Activated CD8-positive, alpha-beta memory T cell treated with anti-CD3 and anti-CD28 coated beads, Interleukin-2, amount 50 U/mL, for 1 hour (primary cell): ENCODE results near the gene NPM1.
"Not testable (repeated sequence)": the region's sequence is repeated elsewhere in the genome, so short reads cannot be mapped to it uniquely, and the experiment has no call there.

ENCODE experiments used
- DNase-seq: peaks from one replicate; pipeline ENCODE4 v3.0.0-alpha.2; 2020; ENCODE audit errors: extremely low read depth

NPM1 gene

DNA sequence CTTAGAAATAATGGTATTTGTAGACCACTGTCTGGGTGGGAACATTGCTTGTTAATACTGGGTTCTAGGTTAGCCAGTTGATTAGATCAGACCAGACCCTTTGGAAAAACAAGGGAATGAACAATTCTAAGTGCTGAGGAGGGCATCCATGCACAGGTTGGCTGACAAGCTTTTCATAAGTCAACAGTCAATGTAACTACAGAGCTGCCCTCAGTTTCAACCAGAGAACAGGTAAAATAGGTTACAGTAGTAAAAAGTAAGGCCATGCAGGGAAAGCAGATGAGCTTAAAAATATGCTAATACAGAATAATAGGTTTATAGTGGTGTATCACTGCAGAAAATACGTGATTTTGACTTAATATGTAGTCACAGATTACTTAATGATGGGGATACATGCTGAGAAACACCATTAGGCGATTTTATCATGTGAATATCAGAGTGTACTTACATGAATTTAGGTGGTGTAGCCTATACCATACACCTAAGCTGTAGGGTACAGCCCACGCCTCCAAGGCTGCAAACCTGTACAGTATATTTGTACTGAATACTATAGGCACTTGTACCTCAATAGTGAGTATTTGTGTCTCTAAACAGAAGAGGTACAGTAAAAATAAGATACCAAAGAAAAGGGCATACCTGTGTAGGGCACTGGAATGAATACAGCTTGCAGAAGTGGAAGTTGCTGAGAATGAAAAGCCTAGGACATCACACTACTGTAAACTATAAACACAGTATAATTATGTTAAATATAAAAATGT lies 25.7 kb downstream of the NPM1 start:
- no peak for DNase-seq

DNA sequence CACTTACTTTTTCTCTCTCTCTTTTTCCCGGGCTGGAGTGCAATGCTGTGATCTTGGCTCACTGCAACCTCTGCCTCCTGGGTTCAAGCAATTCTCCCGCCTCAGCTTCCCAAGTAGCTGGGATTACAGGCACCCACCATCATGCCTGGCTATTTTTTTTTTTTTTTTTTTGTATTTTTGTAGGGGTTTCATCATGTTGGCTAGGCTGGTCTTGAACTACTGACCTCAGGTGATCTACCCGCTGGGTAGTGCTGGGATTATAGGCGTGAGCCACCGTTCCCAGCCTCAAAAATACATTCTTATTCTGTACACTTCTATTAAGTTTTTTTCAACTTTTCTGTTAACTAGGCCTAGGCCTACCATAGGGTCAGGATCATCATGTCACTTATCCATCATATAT lies 26.3 kb downstream of the NPM1 start:
- DNase-seq = not testable (repeated sequence)

DNA sequence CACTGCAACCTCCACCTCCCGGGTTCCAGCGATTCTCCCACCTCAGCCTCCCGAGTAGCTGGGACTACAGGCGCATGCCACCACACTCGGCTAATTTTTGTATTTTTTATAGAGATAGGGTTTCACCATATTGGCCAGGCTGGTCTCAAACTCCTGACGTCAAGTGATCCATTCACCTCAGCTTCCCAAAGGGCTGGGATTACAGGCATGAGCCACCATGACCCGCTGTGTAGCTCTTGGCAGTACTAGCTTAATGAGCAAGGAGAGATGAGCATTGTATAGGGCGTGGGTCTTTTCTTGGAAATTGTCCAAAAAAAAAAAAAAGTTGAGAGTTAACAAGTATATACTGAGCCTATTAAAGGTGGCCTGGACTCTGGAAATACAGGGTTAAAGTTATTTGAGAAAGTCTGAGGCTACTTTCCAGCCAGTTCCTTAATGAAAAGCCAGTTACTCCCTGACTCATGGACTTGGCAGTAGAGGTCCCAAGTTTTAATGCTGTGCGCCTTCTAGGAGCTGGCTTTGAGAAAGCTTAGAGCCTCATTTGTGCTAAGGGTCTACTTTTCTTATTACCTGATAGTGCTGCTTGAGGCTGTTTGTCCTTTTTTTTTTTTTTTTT lies 27.6 kb downstream of the NPM1 start:
- DNase-seq = no peak

DNA sequence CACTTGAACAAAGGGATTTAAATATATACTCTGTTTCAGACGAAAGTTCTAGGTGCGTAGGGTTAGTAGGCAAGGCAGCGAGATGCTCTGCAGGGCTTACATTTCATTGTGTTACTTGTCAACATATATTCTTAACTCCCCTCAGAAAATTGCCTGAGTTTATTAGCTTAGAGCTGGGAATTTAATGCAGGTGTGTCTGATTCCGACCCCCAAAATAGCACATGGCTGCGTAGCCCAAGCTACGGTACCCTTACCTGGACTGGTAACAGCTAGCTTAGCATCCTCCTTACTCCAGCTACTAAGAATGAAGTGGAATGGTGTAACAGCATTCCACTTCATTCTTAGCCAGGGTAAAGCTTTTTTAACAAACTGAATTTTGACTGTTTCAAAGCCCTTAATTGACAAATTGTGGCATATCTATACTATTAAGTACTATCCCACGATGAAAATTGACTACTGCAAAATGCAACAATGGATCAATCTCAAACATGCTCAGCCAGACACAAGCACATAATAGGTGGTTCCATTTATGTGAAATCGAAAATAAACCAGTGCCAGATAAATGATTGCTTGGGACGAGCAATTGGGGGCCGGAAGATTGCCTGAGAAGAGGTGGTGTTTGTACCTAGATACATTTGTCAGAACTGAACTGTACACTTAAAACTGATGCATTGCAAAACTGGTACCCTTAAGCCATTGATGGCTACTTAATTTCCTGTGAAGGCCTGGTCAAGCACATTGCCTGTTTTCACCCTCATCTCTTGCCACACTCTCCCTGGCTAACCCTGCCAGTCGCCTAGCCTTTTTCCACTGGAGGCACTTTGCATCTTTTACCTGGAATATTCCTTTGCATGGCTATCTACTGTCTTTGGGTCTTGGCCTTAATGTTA lies 28.8 kb downstream of the NPM1 start:
- DNase-seq = no peak

DNA sequence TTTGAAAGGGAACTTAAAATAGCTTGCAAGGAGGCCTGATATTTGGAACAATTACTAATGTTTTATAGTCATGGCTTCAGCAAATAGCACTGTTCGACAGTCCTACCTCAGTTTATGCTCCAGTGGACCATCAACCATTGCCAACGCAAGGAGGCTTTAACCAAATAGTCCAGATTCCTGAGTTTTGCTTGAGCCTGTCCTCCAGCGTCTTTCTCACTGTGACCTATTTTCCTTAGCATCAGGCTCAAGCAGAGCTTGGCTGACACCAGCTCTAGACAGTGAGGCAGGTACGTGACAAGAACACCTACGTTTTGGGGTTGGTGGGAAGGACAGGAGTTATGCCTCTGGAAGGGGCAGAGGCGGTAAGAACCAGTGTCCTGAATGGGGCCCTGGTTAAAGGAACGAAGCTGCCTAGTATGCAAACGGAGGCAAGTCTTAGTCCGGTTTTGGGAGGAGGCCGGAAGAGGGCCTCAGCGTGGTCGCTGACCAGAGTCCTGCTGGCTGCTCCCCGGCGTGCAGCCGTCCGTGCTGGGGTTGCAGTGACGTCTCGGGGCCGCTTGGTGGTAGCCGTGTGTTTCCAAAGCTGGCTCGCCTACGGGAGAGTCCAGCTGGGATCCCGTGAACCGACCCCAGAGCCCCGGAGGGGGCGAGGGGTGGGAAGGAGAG lies 30.8 kb downstream of the NPM1 start:
- no peak for DNase-seq

DNA sequence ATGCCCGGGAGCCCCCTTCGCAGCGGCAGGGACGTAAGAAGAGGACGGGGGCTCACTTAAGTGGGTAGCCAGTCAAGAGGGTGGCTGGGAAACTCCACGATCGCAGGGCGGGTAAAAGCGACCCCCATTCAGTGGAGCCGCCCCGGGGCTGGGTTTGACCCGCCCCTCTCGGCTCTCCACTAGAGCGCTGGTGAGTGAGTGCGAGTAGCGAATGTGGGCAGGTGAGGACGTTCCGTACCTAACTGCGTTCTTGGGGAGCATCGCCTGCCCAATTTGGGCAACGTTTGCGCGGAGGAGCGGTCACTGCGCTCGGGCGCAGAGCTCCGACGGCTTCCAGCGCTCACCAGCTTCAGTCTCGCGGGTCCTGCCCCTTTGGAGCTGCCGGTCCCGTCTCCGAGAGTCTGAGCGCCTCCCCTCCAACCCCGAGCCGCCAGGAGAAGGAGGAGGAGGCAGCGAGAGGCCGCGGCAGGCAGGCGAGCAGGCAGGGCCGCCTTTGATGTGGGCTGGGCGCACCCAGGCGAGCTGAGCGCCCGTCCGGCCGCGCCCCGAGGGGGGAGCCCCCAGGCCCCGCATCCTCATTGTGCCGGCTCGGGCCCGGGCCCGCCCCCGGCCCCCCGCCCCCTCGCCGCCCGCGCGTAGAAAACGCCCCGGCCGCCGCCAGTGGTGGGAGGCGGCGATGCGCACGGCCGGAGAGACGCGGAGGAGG lies 31.5 kb downstream of the NPM1 start, which contains the start of gene FGF18:
Gene FGF18 (plus strand): TSS at position 666 of the 706 bp plus-strand sequence. CDS start 553 bp downstream, outside the sequence.
- no peak for DNase-seq

DNA sequence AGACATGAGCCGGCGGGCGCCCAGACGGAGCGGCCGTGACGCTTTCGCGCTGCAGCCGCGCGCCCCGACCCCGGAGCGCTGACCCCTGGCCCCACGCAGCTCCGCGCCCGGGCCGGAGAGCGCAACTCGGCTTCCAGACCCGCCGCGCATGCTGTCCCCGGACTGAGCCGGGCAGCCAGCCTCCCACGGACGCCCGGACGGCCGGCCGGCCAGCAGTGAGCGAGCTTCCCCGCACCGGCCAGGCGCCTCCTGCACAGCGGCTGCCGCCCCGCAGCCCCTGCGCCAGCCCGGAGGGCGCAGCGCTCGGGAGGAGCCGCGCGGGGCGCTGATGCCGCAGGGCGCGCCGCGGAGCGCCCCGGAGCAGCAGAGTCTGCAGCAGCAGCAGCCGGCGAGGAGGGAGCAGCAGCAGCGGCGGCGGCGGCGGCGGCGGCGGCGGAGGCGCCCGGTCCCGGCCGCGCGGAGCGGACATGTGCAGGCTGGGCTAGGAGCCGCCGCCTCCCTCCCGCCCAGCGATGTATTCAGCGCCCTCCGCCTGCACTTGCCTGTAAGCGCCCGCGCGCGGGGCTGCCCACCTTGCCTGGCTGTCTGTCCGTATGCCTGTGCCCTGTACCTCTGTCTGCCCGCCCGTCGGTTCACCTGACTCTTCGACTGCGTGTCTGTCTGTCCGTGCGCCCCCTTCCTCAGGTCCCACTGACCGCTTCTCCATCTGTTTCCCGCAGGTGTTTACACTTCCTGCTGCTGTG lies 32.2 kb downstream of the NPM1 start:
- no peak for DNase-seq

DNA sequence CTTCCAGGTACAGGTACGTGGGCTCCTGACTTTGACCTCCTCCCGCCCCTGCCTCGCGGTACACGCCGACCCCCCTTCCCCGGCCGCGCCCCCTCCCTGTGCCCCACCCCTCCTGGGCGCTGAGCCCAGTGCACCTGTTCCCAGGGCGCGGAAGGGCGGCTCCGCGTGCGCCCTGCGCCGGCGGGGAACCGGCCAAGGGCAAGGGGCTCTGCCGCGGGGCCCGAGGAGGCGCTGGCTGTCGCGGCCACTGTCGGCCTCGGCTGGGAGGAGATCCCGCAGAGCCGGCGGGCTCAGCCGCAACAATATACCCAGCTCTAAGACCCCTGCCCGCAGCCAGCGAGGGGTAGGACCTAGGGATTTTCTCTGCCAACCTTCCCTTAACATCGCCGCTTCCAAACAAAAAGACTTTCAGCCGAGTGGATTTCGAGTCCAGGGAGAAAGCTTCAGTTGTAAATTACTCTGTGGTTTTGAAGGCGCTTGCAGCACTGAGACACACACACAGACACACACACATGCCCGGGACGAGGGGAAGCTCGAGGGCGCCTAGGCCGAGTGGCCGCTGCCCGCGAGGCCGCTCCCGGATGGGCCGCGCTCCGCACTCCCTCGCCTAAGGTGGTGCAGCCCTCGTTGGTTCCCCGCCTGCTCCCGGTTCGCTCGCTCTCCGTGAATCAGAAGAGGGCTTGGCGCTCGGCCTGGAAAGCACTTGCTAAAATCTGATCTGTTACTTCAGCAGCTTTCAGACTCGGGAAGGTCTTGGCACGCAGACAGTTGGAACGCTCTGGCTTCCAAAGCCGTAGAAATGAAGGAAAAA lies 33.0 kb downstream of the NPM1 start:
- DNase-seq = no peak

DNA sequence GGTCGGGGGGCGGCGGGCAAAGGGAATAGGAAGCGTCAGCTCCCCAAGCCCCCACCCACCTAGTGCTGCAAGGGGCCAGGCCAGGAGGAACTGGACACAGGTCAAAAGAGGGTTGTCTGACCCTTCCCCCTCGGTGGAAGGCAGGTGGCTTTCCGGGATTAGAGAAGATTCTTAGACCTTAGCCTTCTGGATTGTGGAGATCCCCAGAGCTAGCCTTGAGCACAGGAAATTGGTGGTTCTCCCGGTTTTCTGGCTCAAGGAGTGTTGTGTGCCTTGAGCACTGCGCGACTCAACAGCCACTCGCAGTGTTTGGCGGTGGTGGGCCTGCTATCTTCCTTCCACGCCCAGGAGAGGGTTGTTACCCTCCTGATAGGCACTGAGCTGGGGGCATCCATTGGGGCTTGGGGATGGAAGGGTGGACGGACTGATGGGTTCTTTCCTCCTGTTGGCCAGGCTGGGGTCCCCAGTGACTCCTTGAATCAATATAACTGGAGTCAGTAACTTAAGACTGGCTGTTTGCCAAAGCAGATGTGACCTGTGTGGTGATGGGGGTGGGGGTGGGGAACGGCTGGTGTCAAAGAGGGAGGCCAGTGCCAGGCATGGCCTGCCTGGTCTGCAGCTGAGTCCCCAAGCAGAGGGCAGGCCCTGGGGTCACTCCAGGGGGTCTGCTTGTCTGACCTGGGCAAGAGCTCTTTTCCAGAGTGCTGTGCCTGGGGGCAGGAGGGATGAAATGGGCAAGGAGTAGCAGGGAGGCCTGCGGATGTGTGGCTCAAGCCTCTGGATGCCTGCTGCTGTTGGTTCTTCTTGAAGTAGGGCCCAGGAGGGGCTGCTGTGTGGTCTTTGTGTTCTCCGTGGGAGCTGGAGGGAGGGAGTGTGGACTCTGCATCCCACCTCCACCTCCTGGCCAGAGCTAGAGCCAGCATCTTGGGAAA lies 33.9 kb downstream of the NPM1 start:
- DNase-seq = no peak

DNA sequence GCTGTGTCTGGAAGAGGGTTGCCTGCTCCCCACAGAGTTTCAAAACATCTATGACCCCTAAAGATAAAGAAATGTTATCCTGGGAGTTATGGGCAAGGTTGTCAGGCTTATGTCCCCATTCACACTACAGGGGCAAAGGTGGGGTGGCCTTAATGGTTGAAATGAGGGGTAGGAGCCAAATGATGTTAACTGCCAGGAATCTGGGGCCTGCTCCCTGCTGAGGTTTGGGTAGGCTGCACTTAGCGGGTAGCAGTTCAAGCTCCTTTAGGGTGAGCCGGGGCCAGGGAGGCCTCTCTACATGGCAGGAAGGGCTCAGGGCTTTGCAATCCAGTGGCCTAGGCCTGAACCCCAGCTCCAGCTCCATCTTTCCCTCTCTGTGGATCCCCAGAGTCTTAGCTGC lies 34.8 kb downstream of the NPM1 start:
- DNase-seq = no peak

DNA sequence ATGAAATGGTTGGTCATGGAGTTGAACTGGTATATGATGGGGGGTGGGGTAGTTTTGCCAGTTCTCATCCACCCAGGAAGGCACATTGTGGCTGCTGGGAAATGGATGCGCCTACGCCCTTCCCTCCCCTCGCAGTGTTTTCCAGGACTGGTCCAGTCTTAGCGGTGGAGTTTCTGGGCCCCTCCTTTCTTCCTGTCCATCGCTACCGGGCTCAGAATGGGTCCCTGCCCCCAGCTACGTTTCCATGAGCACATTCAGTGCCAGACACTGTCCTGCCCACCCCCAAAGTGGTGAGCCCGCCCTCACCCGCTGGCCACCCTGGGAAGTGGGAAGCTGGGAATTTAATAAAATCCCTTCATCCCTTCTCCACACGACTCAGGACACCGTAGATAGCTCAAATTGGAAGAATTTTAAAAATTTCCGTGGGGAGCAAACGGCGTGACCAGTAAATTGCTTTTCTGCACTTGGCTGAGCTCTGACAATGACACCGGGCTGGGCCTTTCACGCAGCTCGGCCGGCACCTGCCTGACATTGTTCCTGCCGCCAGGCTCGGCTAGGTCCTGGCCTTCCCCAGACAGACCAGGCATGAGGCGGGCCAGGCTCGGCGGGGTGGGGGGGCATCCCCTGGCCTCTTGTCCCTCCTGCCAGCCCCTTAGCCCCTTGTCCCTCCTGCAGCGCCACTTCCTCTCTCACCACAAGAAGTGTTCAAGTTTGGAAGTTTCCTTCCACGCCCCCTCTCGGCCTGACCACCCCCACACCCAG lies 35.4 kb downstream of the NPM1 start:
- DNase-seq = no peak

DNA sequence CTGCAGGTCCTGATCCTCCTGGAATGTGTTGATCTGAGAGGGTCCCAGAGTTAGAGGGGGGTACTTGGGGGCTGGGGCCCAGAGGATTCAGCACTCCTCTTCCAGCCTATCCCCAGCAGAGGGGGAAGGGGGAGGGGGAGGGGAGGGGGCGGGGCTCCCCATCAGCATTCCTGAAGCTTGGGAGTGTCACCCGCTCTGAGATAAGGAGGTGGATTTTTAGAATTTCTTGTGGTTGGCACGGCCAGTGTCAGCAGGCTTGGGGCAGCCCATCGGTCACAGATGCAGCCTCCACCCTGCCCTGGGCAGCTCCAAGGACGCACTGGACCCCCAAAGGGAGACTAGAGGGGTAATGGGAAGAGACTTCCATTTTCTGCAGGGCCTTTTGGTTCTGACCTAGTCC lies 37.1 kb downstream of the NPM1 start:
- no peak for DNase-seq

DNA sequence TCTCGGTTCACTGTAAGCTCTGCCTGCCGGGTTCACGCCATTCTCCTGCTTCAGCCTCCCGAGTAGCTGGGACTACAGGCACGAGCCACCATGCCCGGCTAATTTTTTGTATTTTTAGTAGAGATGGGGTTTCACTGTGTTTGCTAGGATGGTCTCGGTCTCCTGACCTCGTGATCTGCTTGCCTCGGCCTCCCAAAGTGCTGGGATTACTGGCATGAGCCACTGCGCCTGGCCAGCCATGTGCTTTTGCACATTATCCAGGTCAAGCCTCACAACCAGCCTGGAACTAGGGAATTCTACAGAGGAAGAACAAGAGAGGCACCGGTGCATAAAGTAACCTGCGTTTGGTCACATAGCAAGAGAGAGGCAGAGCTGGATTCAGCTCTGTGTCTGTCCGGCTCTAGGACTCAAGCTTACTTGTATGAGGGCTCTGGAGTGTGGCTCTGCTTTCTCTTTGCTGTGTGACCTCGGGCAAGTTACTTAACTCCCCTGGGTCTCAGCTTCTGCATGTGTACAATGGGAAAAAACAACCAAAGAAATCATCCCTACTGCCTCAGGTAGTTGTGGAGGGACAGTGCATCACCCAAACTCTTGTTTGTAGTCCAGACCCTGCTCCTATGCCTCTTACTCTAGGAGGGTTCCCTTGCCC lies 38.1 kb downstream of the NPM1 start:
- no peak for DNase-seq

DNA sequence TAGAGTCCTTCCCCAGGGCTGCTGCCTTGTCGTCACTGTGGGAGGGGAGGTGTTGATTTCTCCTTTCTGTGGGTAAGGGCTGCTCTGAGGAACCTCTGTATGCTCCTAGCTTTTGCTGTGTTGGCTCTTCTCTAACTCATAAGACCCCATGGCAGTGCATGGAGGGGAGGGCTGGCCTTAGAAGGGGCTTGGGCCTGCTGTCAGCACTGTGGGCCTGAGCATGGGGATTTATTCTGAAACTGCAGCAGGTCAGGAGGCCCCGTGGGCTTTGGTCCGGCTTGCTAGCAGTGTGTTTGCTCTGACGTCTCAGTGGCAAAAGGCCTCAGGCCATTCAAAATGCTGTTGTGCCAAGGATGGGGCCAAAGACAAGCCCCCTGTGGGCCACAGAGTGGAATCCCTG lies 38.6 kb downstream of the NPM1 start:
- no peak for DNase-seq

DNA sequence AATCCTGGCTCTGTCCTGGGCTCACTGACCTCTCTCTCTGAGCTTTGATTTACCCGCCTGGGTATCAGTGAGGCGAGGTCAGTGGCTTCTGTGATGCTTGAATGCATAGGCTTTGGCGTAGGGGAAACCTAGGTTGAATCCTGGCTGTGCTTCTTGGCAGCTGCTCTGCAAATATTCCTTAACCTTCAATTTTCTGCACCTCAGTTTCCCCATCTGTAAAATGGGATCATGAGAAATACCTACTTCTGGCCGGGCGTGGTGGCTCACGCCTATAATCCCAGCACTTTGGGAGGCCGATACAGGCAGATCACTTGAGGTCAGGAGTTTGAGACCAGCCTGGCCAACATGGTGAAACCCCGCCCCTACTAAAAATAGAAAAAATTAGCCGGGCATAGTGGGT lies 39.0 kb downstream of the NPM1 start:
- no peak for DNase-seq

DNA sequence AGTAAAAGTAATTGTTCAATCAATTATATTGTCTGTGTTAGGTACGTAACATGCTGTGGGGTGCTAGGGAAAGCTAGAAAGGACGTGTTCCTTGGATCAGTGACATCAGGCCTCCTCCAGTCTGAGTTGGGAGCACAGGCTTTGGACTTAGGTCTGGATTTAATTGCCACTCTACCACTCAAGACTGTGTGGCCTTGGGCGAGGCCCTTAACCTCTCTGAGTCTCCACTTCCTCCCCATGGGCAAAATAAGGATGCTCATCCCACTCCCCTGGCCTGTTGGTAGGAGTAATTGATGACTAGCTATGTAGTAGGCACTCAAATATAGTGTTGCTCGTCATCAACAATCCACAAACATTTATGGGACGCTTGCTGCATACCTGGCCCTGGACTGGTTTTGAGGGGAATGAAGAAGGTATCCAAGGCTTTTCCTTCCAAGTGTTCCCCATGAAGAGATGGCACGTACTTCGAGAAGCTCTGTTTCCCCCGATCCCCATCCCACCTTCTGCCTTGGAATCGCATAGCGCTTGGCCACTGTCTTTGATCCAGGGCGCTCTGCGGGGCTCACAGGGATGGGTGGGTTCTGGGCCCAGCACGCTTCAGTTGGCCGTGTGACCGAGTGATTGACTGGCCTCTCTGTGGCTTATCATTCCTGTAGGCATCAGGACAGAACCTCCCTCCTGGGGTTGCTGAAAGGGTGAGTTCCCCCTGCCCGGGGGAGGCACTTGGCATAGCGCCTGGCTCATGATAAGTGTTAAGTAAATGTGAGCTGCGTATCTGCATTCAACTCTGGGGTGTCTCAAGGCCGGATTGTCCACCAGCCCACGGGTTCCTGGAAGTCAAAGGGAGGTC lies 39.9 kb downstream of the NPM1 start:
- DNase-seq = no peak
